Gastrocnemius medialis (tissue), 4 donors: Measurements from ENCODE around the gene OLFML2B. TPM values are rescaled to one million over a fixed set of nuclear protein-coding genes. Genes with fewer than 3 reads are reported as not detected.

Source experiments
- ATAC-seq, 2 donors: fragments of 150-250 bp; one replicate each; pipeline ENCODE4 v1.9.1; 2016
- DNase-seq, 2 donors: peaks; one replicate each; pipeline ENCODE4 v3.0.0-alpha.2; 2019
- H3K27ac ChIP-seq, 4 donors: fragments of 200-600 bp; sonication (generic); 1 replicate in 1 of 4; 2 replicates in 3 of 4; pipeline ENCODE4 v1.5.1; 2016 to 2018; ENCODE audit warnings: mild to moderate bottlenecking in 2 of 4, moderate library complexity in 1 of 4
- H3K27me3 ChIP-seq, 3 donors: fragments of 200-600 bp; sonication (generic) in 2 of 3; 1 replicate in 1 of 3; 2 replicates in 2 of 3; pipeline versions ENCODE4 v1.5.1 to v1.6.0; 2016 to 2019; ENCODE audit warnings: mild to moderate bottlenecking in 1 of 3, moderate library complexity in 1 of 3
- H3K36me3 ChIP-seq, 2 donors: fragments of 200-600 bp; sonication (generic) in 1 of 2; one replicate each; pipeline ENCODE4 v1.5.1; 2017 to 2018
- H3K4me1 ChIP-seq, 2 donors: fragments of 200-600 bp; sonication (generic) in 1 of 2; one replicate each; pipeline ENCODE4 v1.5.1; 2016 to 2017; ENCODE audit warnings: mild to moderate bottlenecking in 2 of 2
- H3K4me3 ChIP-seq, 4 donors: fragments of 200-600 bp; sonication (generic) in 3 of 4; 1 replicate in 1 of 4; 2 replicates in 3 of 4; pipeline ENCODE4 v1.5.1; 2016 to 2019; ENCODE audit warnings: mild to moderate bottlenecking in 2 of 4
- H3K9me3 ChIP-seq, 3 donors: fragments of 200-600 bp; sonication (generic) in 2 of 3; 1 replicate in 1 of 3; 2 replicates in 2 of 3; pipeline ENCODE4 v1.5.1; 2016 to 2019
- CTCF ChIP-seq, 5 experiments: fragments of 450-650 bp in 3 of 5; fragments of 200-600 bp in 2 of 5; sonication (generic) in 2 of 5; IDR thresholded peaks in 4 of 5; conservative IDR thresholded peaks in 1 of 5; 1 replicate in 4 of 5; 2 replicates in 1 of 5; pipeline ENCODE4 v1.5.1; 2016 to 2019; ENCODE audit warnings: antibody characterized with exemption in 5 of 5, mild to moderate bottlenecking in 3 of 5, moderate library complexity in 3 of 5
- POLR2A ChIP-seq, 2 donors: fragments of 450-650 bp; IDR thresholded peaks; one replicate each; pipeline ENCODE4 v1.6.1; 2017; ENCODE audit warnings: antibody characterized with exemption in 2 of 2, mild to moderate bottlenecking in 2 of 2, moderate library complexity in 2 of 2
- in situ Hi-C, 4 donors: fragments of 200-750 bp; cut with MboI; loops; one replicate each; pipeline versions ENCODE4 v1.15.0 to v1.8.0; 2017; ENCODE audit warnings: low sequenced_read_pairs in 4 of 4
- intact Hi-C: fragments of 100-400 bp; cut with DNase I; formaldehyde crosslinking; loops from one replicate; pipeline ENCODE4 v1.15.1; 2023; ENCODE audit warnings: low total_unique reads
- total RNA-seq, 4 donors: library from RNA; depleted of rRNA; stranded (reverse); fragments of >200 nt; gene quantifications; one replicate each; pipeline versions ENCODE4 v1.1.0 to v1.2.3, GENCODE V29; 2016

The OLFML2B gene
- total RNA-seq, 4 donors from 2014 or later: 0.68 to 6.6 (median 2.7) TPM

- intact Hi-C loops: no loop called here
- in situ Hi-C loops: no loop called here
- Histone ChIP-seq H3K4me3 (no peak overlapping the region), H3K36me3 (no peaks in the 10 kb centered on the region), H3K27ac (no peak overlapping the region), H3K4me1 (no peaks in the 10 kb centered on the region), H3K27me3 (no peaks in the 10 kb centered on the region), H3K9me3 (no peaks in the 10 kb centered on the region)
- no peak for DNase-seq
- no peak for TF ChIP-seq CTCF (IDR thresholded peaks at IDR 0.05 in 4 of 5, conservative IDR thresholded peaks at IDR 0.05 in 1 of 5)
- ATAC-seq: no peak
Observed at GRCh38 chr1:162062542-162063015, 38.9 kb upstream of the OLFML2B start.

- in situ Hi-C loops (no loop called here), intact Hi-C loops (no loop called here)
- H3K9me3 ChIP-seq: no peaks in the 10 kb centered on the region
- no peak overlapping the region for H3K27ac ChIP-seq
- H3K27me3 ChIP-seq: no peaks in the 10 kb centered on the region
- H3K4me3 ChIP-seq: no peak overlapping the region
- H3K36me3 ChIP-seq: no peaks in the 10 kb centered on the region
- ATAC-seq (no peak), DNase-seq (no peak)
- TF ChIP-seq POLR2A (IDR thresholded peaks at IDR 0.05): no peak
- no peak for TF ChIP-seq CTCF (IDR thresholded peaks at IDR 0.05 in 4 of 5, conservative IDR thresholded peaks at IDR 0.05 in 1 of 5)
- no peaks in the 10 kb centered on the region for H3K4me1 ChIP-seq
Observed at GRCh38 chr1:162060314-162060713, 36.6 kb upstream of the OLFML2B start.

GRCh38 chr1:162059721-162060120 lies 36.1 kb upstream of the OLFML2B start:
- TF ChIP-seq CTCF (IDR thresholded peaks at IDR 0.05 in 4 of 5, conservative IDR thresholded peaks at IDR 0.05 in 1 of 5): no peak
- no peak for TF ChIP-seq POLR2A (IDR thresholded peaks at IDR 0.05)
- Histone ChIP-seq H3K36me3 (no peaks in the 10 kb centered on the region), H3K9me3 (no peaks in the 10 kb centered on the region), H3K27ac (no peak overlapping the region), H3K27me3 (no peaks in the 10 kb centered on the region), H3K4me1 (no peaks in the 10 kb centered on the region), H3K4me3 (no peak overlapping the region)
- in situ Hi-C loops (loop anchor here in 3 of 4 donors (5.0 to 10.0 kb wide), 2 partner anchors 333 to 335 kb away; no protein-coding TSS in a partner anchor), intact Hi-C loops (loop anchor here (10.0 kb wide), 2 partner anchors 745 to 1255 kb away; no protein-coding TSS in a partner anchor)
- ATAC-seq (no peak), DNase-seq (no peak)

GRCh38 chr1:162056579-162056978 lies 32.9 kb upstream of the OLFML2B start:
- ATAC-seq (no peak), DNase-seq (no peak)
- no peak overlapping the region for H3K4me3 ChIP-seq
- H3K9me3 ChIP-seq: no peaks in the 10 kb centered on the region
- no peaks in the 10 kb centered on the region for H3K4me1 ChIP-seq
- no peaks in the 10 kb centered on the region for H3K36me3 ChIP-seq
- H3K27ac ChIP-seq: no peak overlapping the region
- TF ChIP-seq CTCF (IDR thresholded peaks at IDR 0.05 in 4 of 5, conservative IDR thresholded peaks at IDR 0.05 in 1 of 5) (no peak), POLR2A (IDR thresholded peaks at IDR 0.05) (no peak)
- intact Hi-C loops: loop anchor here (1.0 to 10.0 kb wide), 4 partner anchors 220 to 1258 kb away; no protein-coding TSS in a partner anchor
- no peaks in the 10 kb centered on the region for H3K27me3 ChIP-seq
- in situ Hi-C loops: loop anchor here in 3 of 4 donors (5.0 to 10.0 kb wide), 2 partner anchors 336 to 338 kb away; no protein-coding TSS in a partner anchor

GRCh38 chr1:162056043-162056442 lies 32.4 kb upstream of the OLFML2B start:
- intact Hi-C loops (loop anchor here (1.0 to 10.0 kb wide), 4 partner anchors 220 to 1259 kb away; no protein-coding TSS in a partner anchor), in situ Hi-C loops (loop anchor here in 3 of 4 donors (5.0 to 10.0 kb wide), 2 partner anchors 336 to 339 kb away; no protein-coding TSS in a partner anchor)
- H3K27me3 ChIP-seq: no peaks in the 10 kb centered on the region
- H3K27ac ChIP-seq: no peak overlapping the region
- peak; percentile 80 to 84 for ATAC-seq
- H3K9me3 ChIP-seq: no peaks in the 10 kb centered on the region
- H3K4me3 ChIP-seq: no peak overlapping the region
- peak; percentile 17 to 36 for DNase-seq
- no peaks in the 10 kb centered on the region for H3K36me3 ChIP-seq
- H3K4me1 ChIP-seq: no peaks in the 10 kb centered on the region
- TF ChIP-seq CTCF (IDR thresholded peaks at IDR 0.05 in 4 of 5, conservative IDR thresholded peaks at IDR 0.05 in 1 of 5) (peak; percentile 65 to 90 (median 81)), POLR2A (IDR thresholded peaks at IDR 0.05) (no peak)
